Measurements from ENCODE around the gene TGM2.

The TGM2 gene

GRCh38 chr20:38132910-38133501, 32.1 kb downstream of the TGM2 start:
- no peak for DNase-seq (ENCODE audit: low read depth)
- H3K4me3 ChIP-seq (ENCODE audit: low read depth, low read length) = no peak overlapping the region
- no peak for TF ChIP-seq CTCF (IDR thresholded peaks at IDR 0.05; ENCODE audit: insufficient read depth, low read depth, low read length, missing control alignments)

- no peak for TF ChIP-seq CTCF (IDR thresholded peaks at IDR 0.05; ENCODE audit: insufficient read depth, low read depth, low read length, missing control alignments)
- no peak overlapping the region for H3K4me3 ChIP-seq (ENCODE audit: low read depth, low read length)
- DNase-seq (ENCODE audit: low read depth) = no peak
Observed at GRCh38 chr20:38132156-38132909, 32.7 kb downstream of the TGM2 start.

- no peak for DNase-seq (ENCODE audit: low read depth)
- TF ChIP-seq CTCF (IDR thresholded peaks at IDR 0.05; ENCODE audit: insufficient read depth, low read depth, low read length, missing control alignments) = no peak
- H3K4me3 ChIP-seq (ENCODE audit: low read depth, low read length) = no peak overlapping the region
Observed at GRCh38 chr20:38131588-38132121, 33.4 kb downstream of the TGM2 start.

GRCh38 chr20:38130687-38131587, 34.1 kb downstream of the TGM2 start:
- DNase-seq (ENCODE audit: low read depth) = no peak
- no peak for TF ChIP-seq CTCF (IDR thresholded peaks at IDR 0.05; ENCODE audit: insufficient read depth, low read depth, low read length, missing control alignments)
- H3K4me3 ChIP-seq (ENCODE audit: low read depth, low read length) = no peak overlapping the region

- DNase-seq (ENCODE audit: low read depth) = no peak
- TF ChIP-seq CTCF (IDR thresholded peaks at IDR 0.05; ENCODE audit: insufficient read depth, low read depth, low read length, missing control alignments) = no peak
- H3K4me3 ChIP-seq (ENCODE audit: low read depth, low read length) = no peak overlapping the region
Observed at GRCh38 chr20:38129893-38130609, 35.0 kb downstream of the TGM2 start.

GRCh38 chr20:38129248-38129865, 35.7 kb downstream of the TGM2 start:
- DNase-seq (ENCODE audit: low read depth) = no peak
- no peak for TF ChIP-seq CTCF (IDR thresholded peaks at IDR 0.05; ENCODE audit: insufficient read depth, low read depth, low read length, missing control alignments)
- no peak overlapping the region for H3K4me3 ChIP-seq (ENCODE audit: low read depth, low read length)

Data from GM12865 (cell line).